ENCODE results near the gene OR2A12.

The OR2A12 gene

GRCh38 chr7:144069511-144069910, 16.6 kb upstream of the OR2A12 start, which contains the start of gene OR2A25:
Gene OR2A25 (plus strand): TSS chr7:144069811. CDS start chr7:144074220, 4,409 bp downstream.
- Histone ChIP-seq H3K4me3 (ENCODE audit: extremely low read depth, insufficient read depth, low read length, poor library complexity, severe bottlenecking) (no peak within 1 kb of the TSS), H3K4me1 (ENCODE audit: control insufficient read depth, insufficient read depth, low read length, poor library complexity, severe bottlenecking) (no peaks in the 10 kb centered on the region), H3K27ac (ENCODE audit: low read depth, low read length, severe bottlenecking) (no peak within 1 kb of the TSS), H3K9me3 (ENCODE audit: control insufficient read depth, low read length) (no peaks in the 10 kb centered on the region), H3K36me3 (ENCODE audit: control insufficient read depth, insufficient read depth, low read length) (no peaks in the 10 kb centered on the region)
- WGBS, 2 experiments (ENCODE audit: insufficient coverage in 2 of 2) = 63 to 100% methylated on average over 1 of the region's 1 CpG

DNA sequence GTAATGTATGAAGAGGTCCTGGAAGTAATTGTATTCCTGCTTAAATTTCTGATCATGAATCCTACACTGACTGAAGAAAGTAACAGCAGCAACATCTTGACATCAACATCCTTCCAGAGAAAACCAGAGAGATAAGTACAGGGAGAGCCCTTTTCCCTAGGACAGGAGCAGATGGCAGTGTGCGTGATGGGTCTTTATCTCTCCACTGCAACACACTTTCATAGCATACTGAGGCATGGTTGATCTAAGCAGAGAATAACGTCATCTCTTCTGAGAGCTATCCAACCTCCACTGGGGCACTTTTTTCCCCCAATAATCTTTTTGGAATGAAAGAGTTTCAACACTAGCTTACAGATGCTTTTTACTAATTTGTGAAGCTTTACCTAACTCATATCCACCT, 16.1 kb upstream of the OR2A12 start:
- Histone ChIP-seq H3K27ac (ENCODE audit: low read depth, low read length, severe bottlenecking) (no peak overlapping the region), H3K4me3 (ENCODE audit: extremely low read depth, insufficient read depth, low read length, poor library complexity, severe bottlenecking) (no peak overlapping the region), H3K36me3 (ENCODE audit: control insufficient read depth, insufficient read depth, low read length) (no peaks in the 10 kb centered on the region), H3K4me1 (ENCODE audit: control insufficient read depth, insufficient read depth, low read length, poor library complexity, severe bottlenecking) (no peaks in the 10 kb centered on the region), H3K9me3 (ENCODE audit: control insufficient read depth, low read length) (no peaks in the 10 kb centered on the region)
- 80 to 100% methylated on average over 1 to 2 of the region's 2 CpGs for WGBS, 2 experiments (ENCODE audit: insufficient coverage in 2 of 2)

GRCh38 chr7:144074374-144074773, 11.7 kb upstream of the OR2A12 start:
- no peaks in the 10 kb centered on the region for H3K36me3 ChIP-seq (ENCODE audit: control insufficient read depth, insufficient read depth, low read length)
- H3K4me3 ChIP-seq (ENCODE audit: extremely low read depth, insufficient read depth, low read length, poor library complexity, severe bottlenecking) = no peak overlapping the region
- 87 to 96% methylated on average over 5 to 8 of the region's 8 CpGs for WGBS, 2 experiments (ENCODE audit: insufficient coverage in 2 of 2)
- no peaks in the 10 kb centered on the region for H3K4me1 ChIP-seq (ENCODE audit: control insufficient read depth, insufficient read depth, low read length, poor library complexity, severe bottlenecking)
- no peak overlapping the region for H3K27ac ChIP-seq (ENCODE audit: low read depth, low read length, severe bottlenecking)
- no peaks in the 10 kb centered on the region for H3K9me3 ChIP-seq (ENCODE audit: control insufficient read depth, low read length)

- H3K9me3 ChIP-seq (ENCODE audit: control insufficient read depth, low read length) = no peaks in the 10 kb centered on the region
- whole genome bisulfite sequencing, 2 experiments (ENCODE audit: insufficient coverage in 2 of 2) = 60% methylated on average over 3 of the region's 4 CpGs; no CpG with 5 or more reads in 1 of the 2 experiments
- H3K4me3 ChIP-seq (ENCODE audit: extremely low read depth, insufficient read depth, low read length, poor library complexity, severe bottlenecking) = no peak overlapping the region
- no peaks in the 10 kb centered on the region for H3K36me3 ChIP-seq (ENCODE audit: control insufficient read depth, insufficient read depth, low read length)
- no peaks in the 10 kb centered on the region for H3K4me1 ChIP-seq (ENCODE audit: control insufficient read depth, insufficient read depth, low read length, poor library complexity, severe bottlenecking)
- no peak overlapping the region for H3K27ac ChIP-seq (ENCODE audit: low read depth, low read length, severe bottlenecking)
Observed at GRCh38 chr7:144086730-144087129, 652 bp downstream of the OR2A12 start.

DNA sequence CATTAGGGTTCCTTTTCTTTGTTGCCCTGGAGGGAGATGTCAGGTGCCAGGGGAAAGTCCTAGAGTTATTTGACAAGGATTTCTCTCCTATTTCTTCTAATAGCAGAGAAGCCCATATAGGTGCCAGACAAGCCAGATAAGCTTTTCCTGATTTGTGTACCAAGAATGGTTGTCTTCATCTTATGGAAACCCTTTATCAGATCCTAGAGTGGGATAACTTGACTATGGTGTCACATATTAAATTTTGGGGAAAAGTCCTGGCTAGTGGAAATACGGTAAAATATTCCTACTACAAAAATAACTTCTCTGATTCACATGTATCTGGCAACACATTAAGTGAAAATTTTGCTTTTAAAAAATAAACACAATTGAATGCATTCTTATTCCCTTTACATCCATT, 1.2 kb downstream of the OR2A12 start:
- Histone ChIP-seq H3K4me3 (ENCODE audit: extremely low read depth, insufficient read depth, low read length, poor library complexity, severe bottlenecking) (no peak overlapping the region), H3K9me3 (ENCODE audit: control insufficient read depth, low read length) (no peaks in the 10 kb centered on the region), H3K27ac (ENCODE audit: low read depth, low read length, severe bottlenecking) (no peak overlapping the region), H3K4me1 (ENCODE audit: control insufficient read depth, insufficient read depth, low read length, poor library complexity, severe bottlenecking) (no peaks in the 10 kb centered on the region), H3K36me3 (ENCODE audit: control insufficient read depth, insufficient read depth, low read length) (no peaks in the 10 kb centered on the region)
- WGBS, 2 experiments (ENCODE audit: insufficient coverage in 2 of 2) = no CpG with 5 or more reads among the region's 1 CpG

- WGBS, 2 experiments (ENCODE audit: insufficient coverage in 2 of 2) = no CpG with 5 or more reads among the region's 3 CpGs
- Histone ChIP-seq H3K4me3 (ENCODE audit: extremely low read depth, insufficient read depth, low read length, poor library complexity, severe bottlenecking) (no peak overlapping the region), H3K27ac (ENCODE audit: low read depth, low read length, severe bottlenecking) (no peak overlapping the region), H3K4me1 (ENCODE audit: control insufficient read depth, insufficient read depth, low read length, poor library complexity, severe bottlenecking) (no peaks in the 10 kb centered on the region), H3K36me3 (ENCODE audit: control insufficient read depth, insufficient read depth, low read length) (no peaks in the 10 kb centered on the region), H3K9me3 (ENCODE audit: control insufficient read depth, low read length) (no peaks in the 10 kb centered on the region)
Observed at GRCh38 chr7:144090667-144091066, 4.6 kb downstream of the OR2A12 start.

DNA sequence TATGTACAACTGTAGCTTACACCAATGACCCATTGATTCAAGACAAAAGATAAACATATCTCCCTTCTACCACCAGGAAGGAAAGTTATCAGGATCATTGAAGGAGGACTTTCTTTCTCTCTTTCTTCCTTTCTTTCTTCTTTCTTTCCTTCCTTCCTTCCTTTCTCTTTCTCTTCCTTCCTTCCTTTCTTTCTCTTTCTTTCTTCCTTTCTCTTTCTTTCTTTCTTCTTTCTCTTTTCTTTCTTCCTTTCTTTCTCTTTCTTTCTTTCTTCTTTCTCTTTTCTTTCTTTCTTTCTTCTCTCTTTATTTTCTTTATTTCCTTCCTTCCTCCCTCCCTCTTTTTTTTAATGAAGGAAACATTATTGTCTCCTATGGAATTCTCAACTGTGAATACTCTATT, 12.7 kb downstream of the OR2A12 start:
- no peaks in the 10 kb centered on the region for H3K36me3 ChIP-seq (ENCODE audit: control insufficient read depth, insufficient read depth, low read length)
- no peak overlapping the region for H3K27ac ChIP-seq (ENCODE audit: low read depth, low read length, severe bottlenecking)
- peaks cover 8% of the 10 kb centered on the region for H3K4me1 ChIP-seq (ENCODE audit: control insufficient read depth, insufficient read depth, low read length, poor library complexity, severe bottlenecking)
- no peaks in the 10 kb centered on the region for H3K9me3 ChIP-seq (ENCODE audit: control insufficient read depth, low read length)
- no peak overlapping the region for H3K4me3 ChIP-seq (ENCODE audit: extremely low read depth, insufficient read depth, low read length, poor library complexity, severe bottlenecking)

- H3K9me3 ChIP-seq (ENCODE audit: control insufficient read depth, low read length) = no peaks in the 10 kb centered on the region
- H3K4me3 ChIP-seq (ENCODE audit: extremely low read depth, insufficient read depth, low read length, poor library complexity, severe bottlenecking) = no peak overlapping the region
- WGBS, 2 experiments (ENCODE audit: insufficient coverage in 2 of 2) = 60% methylated on average over 1 of the region's 3 CpGs; no CpG with 5 or more reads in 1 of the 2 experiments
- H3K4me1 ChIP-seq (ENCODE audit: control insufficient read depth, insufficient read depth, low read length, poor library complexity, severe bottlenecking) = peaks cover 8% of the 10 kb centered on the region
- no peak overlapping the region for H3K27ac ChIP-seq (ENCODE audit: low read depth, low read length, severe bottlenecking)
- H3K36me3 ChIP-seq (ENCODE audit: control insufficient read depth, insufficient read depth, low read length) = no peaks in the 10 kb centered on the region
Observed at GRCh38 chr7:144100607-144101006, 14.5 kb downstream of the OR2A12 start.

DNA sequence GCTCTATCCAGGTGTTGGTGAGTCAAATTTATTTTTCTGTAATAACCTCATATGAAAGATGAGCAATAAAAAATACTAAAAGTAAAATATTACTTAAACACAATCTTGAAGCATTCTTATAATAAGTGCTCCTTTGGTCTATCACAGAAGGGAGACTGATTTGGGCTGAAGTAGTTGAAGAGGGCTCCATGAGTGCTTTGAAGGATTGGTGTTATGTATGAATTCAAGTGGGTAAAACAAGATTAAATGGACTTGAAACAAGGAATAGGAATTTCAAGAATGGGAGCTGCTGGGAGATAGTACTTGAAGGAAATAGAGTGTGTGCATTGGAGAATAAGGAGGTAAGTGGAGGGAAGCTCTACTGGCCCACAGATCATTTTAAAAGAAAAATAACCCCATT, 16.0 kb downstream of the OR2A12 start:
- H3K4me1 ChIP-seq (ENCODE audit: control insufficient read depth, insufficient read depth, low read length, poor library complexity, severe bottlenecking) = peaks cover 8% of the 10 kb centered on the region
- H3K27ac ChIP-seq (ENCODE audit: low read depth, low read length, severe bottlenecking) = no peak overlapping the region
- H3K36me3 ChIP-seq (ENCODE audit: control insufficient read depth, insufficient read depth, low read length) = no peaks in the 10 kb centered on the region

GRCh38 chr7:144105211-144105610, 19.1 kb downstream of the OR2A12 start:
- H3K27ac ChIP-seq (ENCODE audit: low read depth, low read length, severe bottlenecking) = no peak overlapping the region
- peaks cover 8% of the 10 kb centered on the region for H3K4me1 ChIP-seq (ENCODE audit: control insufficient read depth, insufficient read depth, low read length, poor library complexity, severe bottlenecking)
- H3K36me3 ChIP-seq (ENCODE audit: control insufficient read depth, insufficient read depth, low read length) = no peaks in the 10 kb centered on the region
- no peaks in the 10 kb centered on the region for H3K9me3 ChIP-seq (ENCODE audit: control insufficient read depth, low read length)
- H3K4me3 ChIP-seq (ENCODE audit: extremely low read depth, insufficient read depth, low read length, poor library complexity, severe bottlenecking) = no peak overlapping the region

More for the DNA sequence above, 16.0 kb downstream of the OR2A12 start:
- Histone ChIP-seq H3K9me3 (ENCODE audit: control insufficient read depth, low read length) (no peaks in the 10 kb centered on the region), H3K4me3 (ENCODE audit: extremely low read depth, insufficient read depth, low read length, poor library complexity, severe bottlenecking) (no peak overlapping the region)

GRCh38 chr7:144109283-144109682, 23.2 kb downstream of the OR2A12 start, which contains the start of gene OR2A2:
Gene OR2A2 (plus strand): TSS chr7:144109583. CDS start chr7:144109583, 0 bp downstream.
- no peak within 1 kb of the TSS for H3K4me3 ChIP-seq (ENCODE audit: extremely low read depth, insufficient read depth, low read length, poor library complexity, severe bottlenecking)
- no peak within 1 kb of the TSS for H3K27ac ChIP-seq (ENCODE audit: low read depth, low read length, severe bottlenecking)
- WGBS, 2 experiments (ENCODE audit: insufficient coverage in 2 of 2) = 100% methylated on average over 1 of the region's 2 CpGs
- H3K4me1 ChIP-seq (ENCODE audit: control insufficient read depth, insufficient read depth, low read length, poor library complexity, severe bottlenecking) = no peaks in the 10 kb centered on the region
- H3K36me3 ChIP-seq (ENCODE audit: control insufficient read depth, insufficient read depth, low read length) = no peaks in the 10 kb centered on the region
- H3K9me3 ChIP-seq (ENCODE audit: control insufficient read depth, low read length) = no peaks in the 10 kb centered on the region

DNA sequence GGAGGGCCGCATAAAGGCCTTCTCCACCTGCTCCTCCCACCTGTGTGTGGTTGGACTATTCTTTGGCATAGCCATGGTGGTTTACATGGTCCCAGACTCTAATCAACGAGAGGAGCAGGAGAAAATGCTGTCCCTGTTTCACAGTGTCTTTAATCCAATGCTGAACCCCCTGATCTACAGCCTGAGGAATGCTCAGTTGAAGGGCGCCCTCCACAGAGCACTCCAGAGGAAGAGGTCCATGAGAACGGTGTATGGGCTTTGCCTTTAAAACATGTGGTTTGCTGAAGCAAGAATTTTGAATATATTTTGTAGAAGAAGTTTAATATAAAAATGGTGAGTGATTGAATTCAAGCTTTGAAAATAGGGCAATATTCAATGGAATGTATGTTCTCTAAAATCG, 24.2 kb downstream of the OR2A12 start:
- 78 to 96% methylated on average over 3 of the region's 5 CpGs for WGBS, 2 experiments (ENCODE audit: insufficient coverage in 2 of 2)
- Histone ChIP-seq H3K9me3 (ENCODE audit: control insufficient read depth, low read length) (no peaks in the 10 kb centered on the region), H3K27ac (ENCODE audit: low read depth, low read length, severe bottlenecking) (no peak overlapping the region), H3K4me3 (ENCODE audit: extremely low read depth, insufficient read depth, low read length, poor library complexity, severe bottlenecking) (no peak overlapping the region), H3K36me3 (ENCODE audit: control insufficient read depth, insufficient read depth, low read length) (no peaks in the 10 kb centered on the region), H3K4me1 (ENCODE audit: control insufficient read depth, insufficient read depth, low read length, poor library complexity, severe bottlenecking) (no peaks in the 10 kb centered on the region)
